GM12892 (cell line): ENCODE measurements around the gene TRDN. TPM values are rescaled to one million over a fixed set of nuclear protein-coding genes. Genes with fewer than 3 reads are reported as not detected.

Experiments used
- DNase-seq: peaks from one replicate; pipeline ENCODE4 v3.0.0; 2011; ENCODE audit not compliant: insufficient read length
- FAIRE-seq: peaks from 2 replicates; lab custom pipeline; 2011; peaks lifted over from hg19 to GRCh38; lab: Jason Lieb, UNC
- POLR2A ChIP-seq: IDR thresholded peaks from 2 replicates; pipeline ENCODE4 v1.6.1; 2011; ENCODE audit warnings: low read depth, low read length, control low read depth
- POLR2AphosphoS5 ChIP-seq: IDR thresholded peaks from 2 replicates; pipeline ENCODE4 v1.6.1; 2011; ENCODE audit warnings: low read depth, low read length, control low read depth
- TAF1 ChIP-seq: IDR thresholded peaks from 2 replicates; pipeline ENCODE4 v1.6.1; 2011; ENCODE audit warnings: low read depth, mild to moderate bottlenecking, control low read depth, low read length, borderline replicate concordance
- polyA plus RNA-seq: library from polyadenylated mRNA; unstranded; fragments of >200 nt; gene quantifications from one replicate; pipeline ENCODE4 v1.2.1, GENCODE V29; 2012; ENCODE audit warnings: missing spikeins, inconsistent platforms; ENCODE audit not compliant: missing spikeins

The TRDN gene
- not detected for polyA plus RNA-seq

- TF ChIP-seq TAF1, result no peak
- no peak for TF ChIP-seq POLR2A
- TF ChIP-seq POLR2AphosphoS5, result no peak
- DNase-seq (no peak), FAIRE-seq (no peak)
Observed at GRCh38 chr6:123636782-123637181, at the start of gene TRDN. TSS of gene TRDN (minus strand) at chr6:123636950. CDS start at chr6:123636775, 175 bp downstream.

GRCh38 chr6:123681957-123682462 lies 45.3 kb upstream of the TRDN start:
- FAIRE-seq (no peak), DNase-seq (no peak)
- no peak for TF ChIP-seq TAF1
- TF ChIP-seq POLR2A, result no peak
- no peak for TF ChIP-seq POLR2AphosphoS5

GRCh38 chr6:123677897-123678296 lies 41.1 kb upstream of the TRDN start:
- FAIRE-seq, result peak; percentile 78
- no peak for DNase-seq
- TF ChIP-seq TAF1 (no peak), POLR2A (no peak), POLR2AphosphoS5 (no peak)

- no peak for FAIRE-seq
- DNase-seq, result no peak
- TF ChIP-seq POLR2AphosphoS5, result no peak
- TF ChIP-seq TAF1, result no peak
- no peak for TF ChIP-seq POLR2A
Observed at GRCh38 chr6:123676793-123677192, 40.0 kb upstream of the TRDN start.

DNA sequence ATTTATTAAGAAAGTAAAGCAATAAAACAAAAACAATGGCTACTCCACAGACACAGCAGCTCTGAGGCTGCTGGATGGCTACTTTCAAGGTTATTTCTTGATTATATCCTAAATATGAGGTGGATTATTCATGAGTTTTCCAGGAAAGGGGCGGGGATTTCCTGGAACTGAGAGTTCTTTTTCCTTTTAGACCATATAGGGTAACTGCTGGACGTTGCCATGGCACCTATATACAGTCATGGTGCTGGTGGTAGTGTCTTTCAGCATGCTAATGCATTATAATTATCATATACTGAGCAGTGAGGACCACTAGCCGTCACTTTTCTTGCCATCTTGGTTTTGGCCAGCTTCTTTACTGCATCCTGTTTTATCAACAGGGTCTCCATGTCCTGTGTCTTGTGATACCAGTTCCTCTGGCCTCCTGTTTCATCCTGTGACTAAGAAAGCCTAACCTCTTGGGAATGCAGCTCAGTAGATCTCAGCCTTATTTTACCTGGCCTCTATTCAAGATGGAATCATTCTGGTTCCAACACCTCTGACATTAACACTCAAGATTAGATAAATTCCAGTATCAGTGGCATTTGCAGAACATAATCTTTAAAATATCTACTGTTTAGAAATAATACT lies 32.3 kb upstream of the TRDN start:
- FAIRE-seq, result no peak
- no peak for TF ChIP-seq POLR2A

GRCh38 chr6:123668063-123668462 lies 31.3 kb upstream of the TRDN start:
- FAIRE-seq (no peak), DNase-seq (no peak)
- no peak for TF ChIP-seq TAF1
- no peak for TF ChIP-seq POLR2AphosphoS5
- TF ChIP-seq POLR2A, result no peak

More for the DNA sequence above, 32.3 kb upstream of the TRDN start:
- DNase-seq, result no peak

- TF ChIP-seq POLR2A (no peak), POLR2AphosphoS5 (no peak), TAF1 (no peak)
- no peak for FAIRE-seq
Observed at GRCh38 chr6:123663436-123663835, 26.7 kb upstream of the TRDN start.

DNA sequence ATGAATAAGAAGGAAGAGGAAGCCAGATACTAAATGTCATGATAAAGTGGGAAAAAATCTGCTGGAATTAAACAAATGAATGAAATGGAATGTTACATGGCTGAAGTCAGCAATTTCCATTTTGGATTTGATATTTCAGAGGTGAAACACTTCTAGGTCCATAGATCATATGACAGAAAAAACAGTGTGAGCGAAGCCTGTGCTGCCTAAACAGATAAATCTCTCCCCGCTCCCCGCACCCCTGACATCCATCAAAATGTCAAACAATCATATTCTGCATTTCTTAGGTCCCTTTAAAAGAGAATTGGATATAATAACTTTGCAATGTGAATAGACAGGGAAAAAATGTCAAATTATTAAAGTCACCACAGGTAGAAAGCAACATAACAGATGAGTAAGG lies 26.0 kb upstream of the TRDN start:
- TF ChIP-seq POLR2AphosphoS5, result no peak
- no peak for TF ChIP-seq TAF1
- TF ChIP-seq POLR2A, result no peak
- no peak for DNase-seq
- no peak for FAIRE-seq

More at GRCh38 chr6:123663436-123663835, 26.7 kb upstream of the TRDN start:
- DNase-seq, result no peak

GRCh38 chr6:123661105-123661891 lies 24.5 kb upstream of the TRDN start:
- no peak for DNase-seq
- FAIRE-seq, result no peak
- TF ChIP-seq POLR2A (no peak), TAF1 (no peak), POLR2AphosphoS5 (no peak)

DNA sequence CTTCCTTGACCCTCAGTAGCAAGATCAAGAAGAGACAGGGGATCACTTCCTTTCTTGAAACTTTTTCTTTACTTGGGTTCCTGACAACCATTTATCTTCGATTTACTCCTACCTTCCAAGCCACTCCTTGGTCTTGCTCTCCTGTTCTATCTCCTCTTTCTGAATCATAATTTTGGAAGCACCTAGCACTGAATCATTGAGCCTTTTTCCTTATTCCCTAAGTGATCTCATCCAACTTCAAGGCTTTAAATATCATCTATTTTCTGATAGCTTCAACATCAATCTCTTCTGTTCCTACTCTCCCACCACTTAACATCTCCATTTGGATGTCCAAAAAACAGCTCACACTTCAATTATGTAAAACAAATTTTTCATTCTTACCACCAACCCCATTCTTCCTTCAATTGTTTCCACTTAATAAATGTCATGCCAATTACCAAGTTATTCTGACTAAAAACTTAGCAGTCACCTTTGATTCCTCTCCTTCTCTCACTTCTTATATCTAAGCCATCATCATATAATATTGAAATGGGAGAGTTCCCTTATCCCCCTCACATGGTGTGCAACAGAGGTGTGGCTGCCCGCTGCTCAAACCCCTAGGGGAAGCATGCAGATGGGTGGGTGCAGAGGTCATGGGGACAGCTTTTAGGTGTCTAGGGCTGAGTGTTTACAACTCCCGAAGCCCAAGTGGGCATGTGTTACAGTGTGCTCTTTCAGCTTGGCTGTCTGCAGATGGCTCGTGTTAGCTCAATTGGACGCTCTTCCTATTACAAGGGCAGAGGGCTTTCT lies 23.4 kb upstream of the TRDN start:
- FAIRE-seq, result peak; percentile 62

DNA sequence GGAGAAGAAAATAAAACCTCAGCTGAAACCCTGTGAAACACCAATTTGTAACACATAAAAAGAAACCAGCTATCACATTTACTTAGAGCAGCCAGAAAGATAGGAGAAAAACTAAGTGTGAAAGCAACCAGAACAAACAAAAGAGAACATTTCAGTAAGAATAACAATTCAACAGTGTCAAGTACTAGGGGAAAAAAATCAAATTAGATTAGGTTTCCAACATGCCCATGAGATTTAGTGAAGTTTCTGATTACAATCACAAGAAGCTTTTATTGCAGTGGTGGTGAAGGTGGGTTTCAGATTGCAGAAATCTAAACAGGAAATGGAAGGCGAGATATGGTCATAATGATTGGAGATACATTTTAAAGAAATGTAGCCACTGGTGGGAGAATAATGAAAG lies 22.1 kb upstream of the TRDN start:
- TF ChIP-seq TAF1, result no peak
- peak; percentile 50 for FAIRE-seq
- no peak for DNase-seq

More for the DNA sequence above, 23.4 kb upstream of the TRDN start:
- DNase-seq, result no peak
- TF ChIP-seq TAF1 (no peak), POLR2A (no peak), POLR2AphosphoS5 (no peak)
